B cell (primary cell): ENCODE results near the gene CALN1. TPM values are rescaled to one million over a fixed set of nuclear protein-coding genes. Genes with fewer than 3 reads are reported as not detected.

Experiments
- ATAC-seq: fragments of 200-7000 bp; cut with Tn5 transposase; one replicate; pipeline ENCODE4 v1.10.0; 2021; ENCODE audit warnings: low read depth, mild to moderate bottlenecking, moderate number of reproducible peaks, moderate library complexity
- CTCF ChIA-PET: fragments of 350-600 bp; sonication (Branson Sonifier 250); formaldehyde crosslinking; loops from one replicate; lab custom pipeline; 2021; ENCODE audit warnings: antibody characterized with exemption, inconsistent platforms; lab: Charles Lee
- POLR2A ChIA-PET: fragments of 350-600 bp; sonication (Branson Sonifier 250); formaldehyde crosslinking; loops from one replicate; lab custom pipeline; 2021; ENCODE audit warnings: antibody characterized with exemption; lab: Charles Lee
- DNase-seq: peaks from one replicate; pipeline ENCODE4 v3.0.0; 2013
- H2AFZ ChIP-seq: 2 replicates; pipeline ENCODE4 v1.6.1; 2012; ENCODE audit warnings: mild to moderate bottlenecking, low read depth, low read length; ENCODE audit not compliant: insufficient read depth, poor library complexity, severe bottlenecking
- H3K27ac ChIP-seq, 2 donors: 1 replicate in 1 of 2; 2 replicates in 1 of 2; pipeline ENCODE4 v1.5.1; 2012 to 2013; ENCODE audit warnings: low read length in 2 of 2, mild to moderate bottlenecking in 2 of 2, moderate library complexity in 1 of 2
- H3K27me3 ChIP-seq, 4 experiments: fragments of 200-600 bp in 1 of 4; sonication (generic) in 1 of 4; replicated peaks in 1 of 4; 1 replicate in 2 of 4; 2 replicates in 2 of 4; pipeline versions ENCODE4 v1.6.1 to v1.7.0; 2013 to 2016; ENCODE audit warnings: low read length in 3 of 4, mild to moderate bottlenecking in 2 of 4, mixed read lengths in 1 of 4, moderate library complexity in 1 of 4; ENCODE audit not compliant: insufficient read depth in 4 of 4, control insufficient read depth in 3 of 4; ENCODE audit errors: control extremely low read depth in 1 of 4
- H3K36me3 ChIP-seq, 2 experiments: replicated peaks in 1 of 2; 1 replicate in 1 of 2; 2 replicates in 1 of 2; pipeline versions ENCODE4 v1.6.1 to v1.7.1; 2013; ENCODE audit warnings: low read length in 1 of 2; ENCODE audit not compliant: insufficient read depth in 2 of 2, control insufficient read depth in 1 of 2; ENCODE audit errors: control extremely low read depth in 1 of 2, extremely low read depth in 1 of 2
- H3K4me1 ChIP-seq, 2 donors: fragments of 200-600 bp in 1 of 2; sonication (generic) in 1 of 2; 1 replicate in 1 of 2; 2 replicates in 1 of 2; pipeline versions ENCODE4 v1.5.1 to v1.6.1; 2013 to 2017; ENCODE audit warnings: low read length in 2 of 2; ENCODE audit not compliant: control insufficient read depth in 2 of 2, insufficient read depth in 2 of 2
- H3K4me2 ChIP-seq: replicated peaks from 2 replicates; pipeline ENCODE3; 2012; ENCODE audit warnings: mild to moderate bottlenecking, low read depth, low read length; ENCODE audit not compliant: poor library complexity, severe bottlenecking
- H3K4me3 ChIP-seq, 5 experiments: fragments of 200-600 bp in 1 of 5; sonication (generic) in 1 of 5; 1 replicate in 3 of 5; 2 replicates in 2 of 5; pipeline versions ENCODE4 v1.5.1 to v1.7.0; 2011 to 2016; ENCODE audit warnings: low read length in 4 of 5, mild to moderate bottlenecking in 4 of 5, low read depth in 2 of 5, control low read depth in 1 of 5, moderate library complexity in 1 of 5; ENCODE audit not compliant: insufficient read depth in 1 of 5; ENCODE audit errors: control extremely low read depth in 1 of 5, extremely low read depth in 1 of 5
- H3K79me2 ChIP-seq: fragments of 200-600 bp; sonication (generic); one replicate; pipeline ENCODE4 v1.6.0; 2016; ENCODE audit warnings: low read length; ENCODE audit not compliant: control insufficient read depth, insufficient read depth
- H3K9ac ChIP-seq: fragments of 200-600 bp; sonication (generic); 2 replicates; pipeline ENCODE4 v1.6.1; 2017; ENCODE audit warnings: mild to moderate bottlenecking, low read length, moderate library complexity
- H3K9me3 ChIP-seq, 3 donors: one replicate each; pipeline versions ENCODE4 v1.6.1 to v1.7.1; 2013; ENCODE audit warnings: low read length in 2 of 3; ENCODE audit not compliant: control insufficient read depth in 2 of 3, insufficient read depth in 1 of 3; ENCODE audit errors: control extremely low read depth in 1 of 3
- H4K20me1 ChIP-seq: 2 replicates; pipeline ENCODE4 v1.6.0; 2012; ENCODE audit warnings: mild to moderate bottlenecking, low read length; ENCODE audit not compliant: insufficient read depth, control insufficient read depth, poor library complexity, severe bottlenecking
- H3K27ac Mint-ChIP-seq: one replicate; pipeline ENCODE4 v1.8.0; 2021; ENCODE audit warnings: mixed read lengths
- H3K27me3 Mint-ChIP-seq: one replicate; pipeline ENCODE4 v1.8.0; 2021; ENCODE audit warnings: mixed read lengths
- H3K4me1 Mint-ChIP-seq: one replicate; pipeline ENCODE4 v1.8.0; 2021; ENCODE audit warnings: mixed read lengths
- H3K4me3 Mint-ChIP-seq: one replicate; pipeline ENCODE4 v1.8.0; 2021; ENCODE audit warnings: mixed read lengths
- H3K9me3 Mint-ChIP-seq: one replicate; pipeline ENCODE4 v1.8.0; 2022; ENCODE audit warnings: mixed read lengths; ENCODE audit not compliant: insufficient read depth
- CTCF ChIP-seq: fragments of 200-600 bp; IDR thresholded peaks from one replicate; pipeline ENCODE4 v1.8.0; 2022; ENCODE audit warnings: antibody characterized with exemption, mild to moderate bottlenecking
- EZH2 ChIP-seq: IDR thresholded peaks from 2 replicates; pipeline ENCODE4 v1.6.1; 2012; ENCODE audit warnings: borderline replicate concordance, low read depth, mild to moderate bottlenecking, moderate library complexity, low read length; ENCODE audit not compliant: insufficient read depth, poor library complexity, severe bottlenecking
- WGBS: methylation state at CpG from one replicate; pipeline ENCODE4 v1.1.5; 2013; ENCODE audit warnings: missing lambda C conversion rate; ENCODE audit not compliant: insufficient coverage; 5-methylcytosine and 5-hydroxymethylcytosine counted together
- intact Hi-C: fragments of 100-400 bp; cut with micrococcal nuclease; formaldehyde crosslinking; loops from one replicate; pipeline ENCODE4 v1.10.0; 2022
- polyA plus RNA-seq: library from polyadenylated mRNA; depleted of rRNA; stranded (reverse); fragments of >200 nt; gene quantifications from 2 replicates; pipeline ENCODE4 v1.2.3, GENCODE V29; 2012
- total RNA-seq, 2 donors: library from RNA; stranded (reverse); fragments of 120-200 nt in 1 of 2; gene quantifications; 1 replicate in 1 of 2; 2 replicates in 1 of 2; pipeline versions ENCODE4 v1.2.3 to v1.2.4, GENCODE V29; 2013 to 2022

The CALN1 gene
- total and polyA plus RNA-seq, 2 donors (not counting 1 experiment from before 2014, with no cell fraction given), result not detected

GRCh38 chr7:71768450-71768849 lies 643.7 kb downstream of the CALN1 start:
- no peak overlapping the region for H3K9ac ChIP-seq
- H3K27ac ChIP-seq, result no peak overlapping the region
- ChIA-PET CTCF (no interaction called here), POLR2A (no interaction called here)
- H3K27me3 ChIP-seq, result no peaks in the 10 kb centered on the region
- H3K4me1 ChIP-seq, result no peaks in the 10 kb centered on the region
- no peak overlapping the region for H3K4me3 ChIP-seq
- DNase-seq, result no peak
- peaks cover 0 to 3% (median 0%) of the 10 kb centered on the region in 3 donors for H3K9me3 ChIP-seq
- TF ChIP-seq EZH2, result no peak
- no peak for TF ChIP-seq CTCF
- H2AFZ ChIP-seq, result no peak overlapping the region
- no peaks in the 10 kb centered on the region for H3K9me3 Mint-ChIP-seq
- H3K27me3 Mint-ChIP-seq, result no peaks in the 10 kb centered on the region
- H3K36me3 ChIP-seq, result no peaks in the 10 kb centered on the region
- no peak for ATAC-seq
- H3K79me2 ChIP-seq, result no peaks in the 10 kb centered on the region
- H4K20me1 ChIP-seq, result no peaks in the 10 kb centered on the region
- H3K4me2 ChIP-seq, result no peak overlapping the region
- H3K27ac Mint-ChIP-seq, result no peak overlapping the region
- 20% methylated on average over 1 of the region's 2 CpGs for WGBS
- no peak overlapping the region for H3K4me3 Mint-ChIP-seq
- intact Hi-C loops, result no loop called here
- no peaks in the 10 kb centered on the region for H3K4me1 Mint-ChIP-seq

- POLR2A ChIA-PET, result no interaction called here
- H3K4me1 Mint-ChIP-seq, result no peaks in the 10 kb centered on the region
- no peaks in the 10 kb centered on the region for H3K36me3 ChIP-seq
- no peaks in the 10 kb centered on the region for H4K20me1 ChIP-seq
- no peak overlapping the region for H3K4me2 ChIP-seq
- ATAC-seq, result no peak
- H3K27me3 ChIP-seq, result no peaks in the 10 kb centered on the region
- H3K4me3 Mint-ChIP-seq, result no peak overlapping the region
- H3K9me3 Mint-ChIP-seq, result peaks cover 7% of the 10 kb centered on the region
- no peak for DNase-seq
- no peaks in the 10 kb centered on the region for H3K27me3 Mint-ChIP-seq
- no peak overlapping the region for H2AFZ ChIP-seq
- H3K27ac ChIP-seq, result no peak overlapping the region
- no peak overlapping the region for H3K4me3 ChIP-seq
- H3K27ac Mint-ChIP-seq, result no peak overlapping the region
- H3K9me3 ChIP-seq, result peaks cover 0 to 10% (median 8%) of the 10 kb centered on the region in 3 donors
- H3K4me1 ChIP-seq, result no peaks in the 10 kb centered on the region
- no peak overlapping the region for H3K9ac ChIP-seq
- CTCF ChIA-PET, result no interaction called here
- H3K79me2 ChIP-seq, result no peaks in the 10 kb centered on the region
- intact Hi-C loops, result no loop called here
- TF ChIP-seq EZH2, result no peak
- no peak for TF ChIP-seq CTCF
Observed at GRCh38 chr7:71766016-71766415, 646.1 kb downstream of the CALN1 start.
